ENCODE measurements around the gene CSNK2B. TPM values are rescaled to one million over a fixed set of nuclear protein-coding genes. Genes with fewer than 3 reads are reported as not detected.

Gene CSNK2B
- total and polyA plus RNA-seq, 9 of the 15 experiments (the other 6 are each of a cell fraction or from before 2014, with no cell fraction given): 120 to 1,126 (median 529) TPM

DNA sequence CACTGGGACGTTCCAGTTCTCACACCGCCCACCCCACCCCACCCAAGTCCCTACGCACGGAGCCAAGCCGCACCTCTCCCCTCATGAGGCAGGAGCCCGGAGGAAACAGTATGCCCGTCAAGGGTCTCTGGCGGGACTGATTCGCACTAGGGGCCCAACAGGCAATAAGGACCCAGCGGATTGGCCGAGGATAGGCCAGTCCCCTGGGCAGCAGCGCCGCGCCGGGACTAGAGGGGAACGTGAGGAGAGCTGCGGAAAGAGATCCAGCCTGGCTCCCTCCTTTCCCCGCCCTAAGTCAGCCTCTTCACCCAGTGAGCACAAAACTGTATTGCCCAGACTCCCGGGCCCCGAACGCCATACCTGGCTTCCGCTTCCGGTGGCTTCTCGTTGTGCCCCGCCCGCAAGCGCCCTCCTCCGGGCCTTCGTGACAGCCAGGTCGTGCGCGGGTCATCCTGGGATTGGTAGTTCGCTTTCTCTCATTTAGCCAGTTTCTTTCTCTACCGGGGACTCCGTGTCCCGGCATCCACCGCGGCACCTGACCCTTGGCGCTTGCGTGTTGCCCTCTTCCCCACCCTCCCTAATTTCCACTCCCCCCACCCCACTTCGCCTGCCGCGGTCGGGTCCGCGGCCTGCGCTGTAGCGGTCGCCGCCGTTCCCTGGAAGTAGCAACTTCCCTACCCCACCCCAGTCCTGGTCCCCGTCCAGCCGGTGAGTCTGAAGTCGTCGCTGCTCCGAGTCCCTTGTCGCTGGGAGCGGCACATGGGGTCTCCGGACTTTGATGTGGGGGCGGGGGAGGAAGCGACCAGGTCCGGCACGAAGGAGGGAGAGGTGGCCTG lies at the start of gene CSNK2B (continued):
- peak; percentile 12; the same call in 1 of the 2 replicates for TF ChIP-seq CHD2 (IDR thresholded peaks at IDR 0.05; ENCODE audit: low read depth, low read length)
- no peak for TF ChIP-seq TSC22D4 (tag; IDR thresholded peaks at IDR 0.05)
- TF ChIP-seq, protein P1, sequence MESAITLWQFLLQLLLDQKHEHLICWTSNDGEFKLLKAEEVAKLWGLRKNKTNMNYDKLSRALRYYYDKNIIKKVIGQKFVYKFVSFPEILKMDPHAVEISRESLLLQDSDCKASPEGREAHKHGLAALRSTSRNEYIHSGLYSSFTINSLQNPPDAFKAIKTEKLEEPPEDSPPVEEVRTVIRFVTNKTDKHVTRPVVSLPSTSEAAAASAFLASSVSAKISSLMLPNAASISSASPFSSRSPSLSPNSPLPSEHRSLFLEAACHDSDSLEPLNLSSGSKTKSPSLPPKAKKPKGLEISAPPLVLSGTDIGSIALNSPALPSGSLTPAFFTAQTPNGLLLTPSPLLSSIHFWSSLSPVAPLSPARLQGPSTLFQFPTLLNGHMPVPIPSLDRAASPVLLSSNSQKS (CRISPR knock-in tag; IDR thresholded peaks at IDR 0.05): no peak
- TF ChIP-seq ZNF232 (CRISPR knock-in tag; IDR thresholded peaks at IDR 0.05): peak; percentile 85; the same call in 1 of the 2 replicates
- TF ChIP-seq SUPT5H (IDR thresholded peaks at IDR 0.05): peak; percentile 98
- no peak for TF ChIP-seq KHSRP (IDR thresholded peaks at IDR 0.05)
- TF ChIP-seq HNRNPLL (IDR thresholded peaks at IDR 0.05; ENCODE audit: low read depth, low read length, poor library complexity, severe bottlenecking): peak; percentile 41
- TF ChIP-seq, protein P2, sequence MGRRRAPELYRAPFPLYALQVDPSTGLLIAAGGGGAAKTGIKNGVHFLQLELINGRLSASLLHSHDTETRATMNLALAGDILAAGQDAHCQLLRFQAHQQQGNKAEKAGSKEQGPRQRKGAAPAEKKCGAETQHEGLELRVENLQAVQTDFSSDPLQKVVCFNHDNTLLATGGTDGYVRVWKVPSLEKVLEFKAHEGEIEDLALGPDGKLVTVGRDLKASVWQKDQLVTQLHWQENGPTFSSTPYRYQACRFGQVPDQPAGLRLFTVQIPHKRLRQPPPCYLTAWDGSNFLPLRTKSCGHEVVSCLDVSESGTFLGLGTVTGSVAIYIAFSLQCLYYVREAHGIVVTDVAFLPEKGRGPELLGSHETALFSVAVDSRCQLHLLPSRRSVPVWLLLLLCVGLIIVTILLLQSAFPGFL (CRISPR knock-in tag; IDR thresholded peaks at IDR 0.05): no peak
- TF ChIP-seq, protein P3, sequence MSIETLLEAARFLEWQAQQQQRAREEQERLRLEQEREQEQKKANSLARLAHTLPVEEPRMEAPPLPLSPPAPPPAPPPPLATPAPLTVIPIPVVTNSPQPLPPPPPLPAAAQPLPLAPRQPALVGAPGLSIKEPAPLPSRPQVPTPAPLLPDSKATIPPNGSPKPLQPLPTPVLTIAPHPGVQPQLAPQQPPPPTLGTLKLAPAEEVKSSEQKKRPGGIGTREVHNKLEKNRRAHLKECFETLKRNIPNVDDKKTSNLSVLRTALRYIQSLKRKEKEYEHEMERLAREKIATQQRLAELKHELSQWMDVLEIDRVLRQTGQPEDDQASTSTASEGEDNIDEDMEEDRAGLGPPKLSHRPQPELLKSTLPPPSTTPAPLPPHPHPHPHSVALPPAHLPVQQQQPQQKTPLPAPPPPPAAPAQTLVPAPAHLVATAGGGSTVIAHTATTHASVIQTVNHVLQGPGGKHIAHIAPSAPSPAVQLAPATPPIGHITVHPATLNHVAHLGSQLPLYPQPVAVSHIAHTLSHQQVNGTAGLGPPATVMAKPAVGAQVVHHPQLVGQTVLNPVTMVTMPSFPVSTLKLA (conservative IDR thresholded peaks at IDR 0.05): no peak
- peak; percentile 55; the same call in 1 of the 2 replicates for TF ChIP-seq NR4A1 (CRISPR knock-in tag; IDR thresholded peaks at IDR 0.05)
- TF ChIP-seq NR4A1 (tag; IDR thresholded peaks at IDR 0.05): no peak
- no peak for TF ChIP-seq ZKSCAN3 (CRISPR knock-in tag; IDR thresholded peaks at IDR 0.05)
- TF ChIP-seq, protein P4, sequence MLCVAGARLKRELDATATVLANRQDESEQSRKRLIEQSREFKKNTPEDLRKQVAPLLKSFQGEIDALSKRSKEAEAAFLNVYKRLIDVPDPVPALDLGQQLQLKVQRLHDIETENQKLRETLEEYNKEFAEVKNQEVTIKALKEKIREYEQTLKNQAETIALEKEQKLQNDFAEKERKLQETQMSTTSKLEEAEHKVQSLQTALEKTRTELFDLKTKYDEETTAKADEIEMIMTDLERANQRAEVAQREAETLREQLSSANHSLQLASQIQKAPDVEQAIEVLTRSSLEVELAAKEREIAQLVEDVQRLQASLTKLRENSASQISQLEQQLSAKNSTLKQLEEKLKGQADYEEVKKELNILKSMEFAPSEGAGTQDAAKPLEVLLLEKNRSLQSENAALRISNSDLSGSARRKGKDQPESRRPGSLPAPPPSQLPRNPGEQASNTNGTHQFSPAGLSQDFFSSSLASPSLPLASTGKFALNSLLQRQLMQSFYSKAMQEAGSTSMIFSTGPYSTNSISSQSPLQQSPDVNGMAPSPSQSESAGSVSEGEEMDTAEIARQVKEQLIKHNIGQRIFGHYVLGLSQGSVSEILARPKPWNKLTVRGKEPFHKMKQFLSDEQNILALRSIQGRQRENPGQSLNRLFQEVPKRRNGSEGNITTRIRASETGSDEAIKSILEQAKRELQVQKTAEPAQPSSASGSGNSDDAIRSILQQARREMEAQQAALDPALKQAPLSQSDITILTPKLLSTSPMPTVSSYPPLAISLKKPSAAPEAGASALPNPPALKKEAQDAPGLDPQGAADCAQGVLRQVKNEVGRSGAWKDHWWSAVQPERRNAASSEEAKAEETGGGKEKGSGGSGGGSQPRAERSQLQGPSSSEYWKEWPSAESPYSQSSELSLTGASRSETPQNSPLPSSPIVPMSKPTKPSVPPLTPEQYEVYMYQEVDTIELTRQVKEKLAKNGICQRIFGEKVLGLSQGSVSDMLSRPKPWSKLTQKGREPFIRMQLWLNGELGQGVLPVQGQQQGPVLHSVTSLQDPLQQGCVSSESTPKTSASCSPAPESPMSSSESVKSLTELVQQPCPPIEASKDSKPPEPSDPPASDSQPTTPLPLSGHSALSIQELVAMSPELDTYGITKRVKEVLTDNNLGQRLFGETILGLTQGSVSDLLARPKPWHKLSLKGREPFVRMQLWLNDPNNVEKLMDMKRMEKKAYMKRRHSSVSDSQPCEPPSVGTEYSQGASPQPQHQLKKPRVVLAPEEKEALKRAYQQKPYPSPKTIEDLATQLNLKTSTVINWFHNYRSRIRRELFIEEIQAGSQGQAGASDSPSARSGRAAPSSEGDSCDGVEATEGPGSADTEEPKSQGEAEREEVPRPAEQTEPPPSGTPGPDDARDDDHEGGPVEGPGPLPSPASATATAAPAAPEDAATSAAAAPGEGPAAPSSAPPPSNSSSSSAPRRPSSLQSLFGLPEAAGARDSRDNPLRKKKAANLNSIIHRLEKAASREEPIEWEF (CRISPR knock-in tag; IDR thresholded peaks at IDR 0.05): no peak
- TF ChIP-seq ZNF584 (CRISPR knock-in tag; IDR thresholded peaks at IDR 0.05; ENCODE audit: low read depth): no peak
- TF ChIP-seq ZNF764 (CRISPR knock-in tag; IDR thresholded peaks at IDR 0.05; ENCODE audit: low read depth): no peak
- TF ChIP-seq ZNF583 (CRISPR knock-in tag; IDR thresholded peaks at IDR 0.05): peak; percentile 59; the same call in 1 of the 2 replicates
